ENCODE data around the gene RAB3D.
"Not testable (repeated sequence)": the region's sequence is repeated elsewhere in the genome, so short reads cannot be mapped to it uniquely, and the experiment has no call there.

Gene RAB3D

GRCh38 chr19:11367528-11367927 is 28.1 kb upstream of the RAB3D start:
- no peak for DNase-seq (ENCODE audit: extremely low read depth in 1 of 2, low read depth in 1 of 2)

- DNase-seq (ENCODE audit: extremely low read depth in 1 of 2, low read depth in 1 of 2), result no peak
These were observed 26.2 kb upstream of the RAB3D start for GRCh38 chr19:11365557-11366117.

GRCh38 chr19:11364935-11365334 is 25.5 kb upstream of the RAB3D start:
- DNase-seq (ENCODE audit: extremely low read depth in 1 of 2, low read depth in 1 of 2), result no peak

- DNase-seq (ENCODE audit: extremely low read depth in 1 of 2, low read depth in 1 of 2), result no peak
These were observed 24.9 kb upstream of the RAB3D start for GRCh38 chr19:11364296-11364904.

GRCh38 chr19:11363881-11364280 is 24.4 kb upstream of the RAB3D start:
- no peak for DNase-seq (ENCODE audit: extremely low read depth in 1 of 2, low read depth in 1 of 2)

- no peak for DNase-seq (ENCODE audit: extremely low read depth in 1 of 2, low read depth in 1 of 2)
These were observed 22.6 kb upstream of the RAB3D start for GRCh38 chr19:11361771-11362731.

GRCh38 chr19:11361037-11361770 is 21.7 kb upstream of the RAB3D start:
- no peak for DNase-seq (ENCODE audit: extremely low read depth in 1 of 2, low read depth in 1 of 2)

GRCh38 chr19:11359421-11359820 is 20.0 kb upstream of the RAB3D start:
- DNase-seq (ENCODE audit: extremely low read depth in 1 of 2, low read depth in 1 of 2), result no peak

GRCh38 chr19:11356676-11357550 is 17.5 kb upstream of the RAB3D start:
- DNase-seq (ENCODE audit: extremely low read depth in 1 of 2, low read depth in 1 of 2), result no peak

GRCh38 chr19:11356074-11356397 is 16.6 kb upstream of the RAB3D start:
- no peak for DNase-seq (ENCODE audit: extremely low read depth in 1 of 2, low read depth in 1 of 2)

GRCh38 chr19:11355160-11356073 is 16.0 kb upstream of the RAB3D start, which contains the start of gene PLPPR2:
TSS of gene PLPPR2 (plus strand) at chr19:11355432. CDS start at chr19:11357674, 2,242 bp downstream.
- peak; percentile 59 to 77 for DNase-seq (ENCODE audit: extremely low read depth in 1 of 2, low read depth in 1 of 2)

GRCh38 chr19:11354102-11354501 is 14.6 kb upstream of the RAB3D start:
- not testable (repeated sequence) for DNase-seq (ENCODE audit: extremely low read depth in 1 of 2, low read depth in 1 of 2)

GRCh38 chr19:11349171-11349570 is 9.7 kb upstream of the RAB3D start:
- no peak for DNase-seq (ENCODE audit: extremely low read depth in 1 of 2, low read depth in 1 of 2)

- no peak for DNase-seq (ENCODE audit: extremely low read depth in 1 of 2, low read depth in 1 of 2)
These were observed 8.1 kb upstream of the RAB3D start for GRCh38 chr19:11347546-11348039.

GRCh38 chr19:11346104-11346940 is 6.9 kb upstream of the RAB3D start, which contains the start of the genes CCDC159 and TMEM205:
TSS of gene CCDC159 (plus strand) at chr19:11346519. CDS start at chr19:11346607, 88 bp downstream.
TSS of gene TMEM205 (minus strand) at chr19:11346268. CDS start at chr19:11345619, 649 bp downstream.
- peak; percentile 93 to 98 for DNase-seq (ENCODE audit: extremely low read depth in 1 of 2, low read depth in 1 of 2)

- DNase-seq (ENCODE audit: extremely low read depth in 1 of 2, low read depth in 1 of 2), result no peak
These were observed 5.8 kb upstream of the RAB3D start for GRCh38 chr19:11345122-11345803.

- no peak for DNase-seq (ENCODE audit: extremely low read depth in 1 of 2, low read depth in 1 of 2)
These were observed 3.0 kb upstream of the RAB3D start for GRCh38 chr19:11342429-11342828.
